Spleen (tissue), 11 donors: ENCODE measurements around the gene GLP2R. TPM values are rescaled to one million over a fixed set of nuclear protein-coding genes. Genes with fewer than 3 reads are reported as not detected.
A peak's percentile ranks its signal among the peaks of the same experiment; 100 is the strongest.

Experiments used
- DNase-seq: peaks from one replicate; pipeline ENCODE4 v3.0.0-alpha.2; 2020
- H3K27ac ChIP-seq, 8 donors: fragments of 200-600 bp; sonication (generic) in 7 of 8; 1 replicate in 4 of 8; 2 replicates in 4 of 8; pipeline versions ENCODE4 v1.5.0 to v1.8.0; 2016 to 2021; ENCODE audit warnings: inconsistent platforms in 4 of 8, mild to moderate bottlenecking in 4 of 8, moderate library complexity in 1 of 8
- H3K27me3 ChIP-seq, 7 donors: fragments of 200-600 bp; sonication (generic) in 6 of 7; replicated peaks in 1 of 7; 1 replicate in 4 of 7; 2 replicates in 3 of 7; pipeline versions ENCODE4 v1.5.0 to v1.8.0; 2016 to 2021; ENCODE audit warnings: inconsistent platforms in 3 of 7, mild to moderate bottlenecking in 1 of 7
- H3K36me3 ChIP-seq, 6 donors: fragments of 200-600 bp; sonication (generic) in 5 of 6; 1 replicate in 4 of 6; 2 replicates in 2 of 6; pipeline versions ENCODE4 v1.5.0 to v1.8.0; 2016 to 2021; ENCODE audit warnings: inconsistent platforms in 2 of 6
- H3K4me1 ChIP-seq, 6 donors: fragments of 200-600 bp; sonication (generic) in 5 of 6; 1 replicate in 3 of 6; 2 replicates in 3 of 6; pipeline versions ENCODE4 v1.5.0 to v1.8.0; 2016 to 2021; ENCODE audit warnings: inconsistent platforms in 3 of 6
- H3K4me3 ChIP-seq, 8 donors: fragments of 200-600 bp; sonication (generic) in 7 of 8; 1 replicate in 4 of 8; 2 replicates in 4 of 8; pipeline versions ENCODE4 v1.5.0 to v1.8.0; 2016 to 2021; ENCODE audit warnings: inconsistent platforms in 4 of 8, mild to moderate bottlenecking in 4 of 8, moderate library complexity in 2 of 8
- H3K9me3 ChIP-seq, 8 donors: fragments of 200-600 bp; sonication (generic) in 7 of 8; 1 replicate in 4 of 8; 2 replicates in 4 of 8; pipeline versions ENCODE4 v1.5.0 to v1.8.0; 2016 to 2021; ENCODE audit warnings: inconsistent platforms in 4 of 8
- CTCF ChIP-seq, 11 experiments: fragments of 200-600 bp in 7 of 11; fragments of 450-650 bp in 4 of 11; sonication (generic) in 4 of 11; IDR thresholded peaks in 8 of 11; conservative IDR thresholded peaks in 3 of 11; 1 replicate in 7 of 11; 2 replicates in 4 of 11; pipeline versions ENCODE4 v1.4.0 to v1.8.0; 2016 to 2021; ENCODE audit warnings: antibody characterized with exemption in 11 of 11, inconsistent platforms in 4 of 11, mild to moderate bottlenecking in 1 of 11
- POLR2A ChIP-seq, 3 donors: fragments of 450-650 bp; IDR thresholded peaks; one replicate each; pipeline ENCODE4 v1.5.1; 2017; ENCODE audit warnings: antibody characterized with exemption in 3 of 3, mild to moderate bottlenecking in 1 of 3
- POLR2AphosphoS5 ChIP-seq, 3 donors: sonication (generic); formaldehyde crosslinking; IDR thresholded peaks; one replicate each; pipeline ENCODE4 v1.5.1; 2017; ENCODE audit warnings: antibody characterized with exemption in 3 of 3
- WGBS, 5 donors: extraction: QIAGEN DNeasy Blood & Tissue Kit in 3 of 5; methylation state at CpG; one replicate each; pipeline versions ENCODE4 v1.1.5 to v1.1.7; 2013 to 2018; 5-methylcytosine and 5-hydroxymethylcytosine counted together
- intact Hi-C: fragments of 100-400 bp; cut with DNase I; formaldehyde crosslinking; loops from one replicate; pipeline ENCODE4 v1.15.0; 2023; ENCODE audit warnings: low total_unique reads
- polyA plus RNA-seq, 3 donors: library from polyadenylated mRNA; stranded (reverse); fragments of 200-250 nt; gene quantifications; one replicate each; pipeline ENCODE4 v1.2.1, GENCODE V29; 2013
- total RNA-seq, 7 donors: library from RNA; depleted of rRNA in 3 of 7; stranded (reverse); fragments of >200 nt in 3 of 7; fragmentation: NEBNext Ultra II Directional in 4 of 7; extraction: Animal tissue kit (Norgen Biotek cat#: 25700) in 4 of 7; gene quantifications; one replicate each; pipeline versions ENCODE4 v1.1.0 to v1.2.1, GENCODE V29; 2016 to 2021
- donor health status: healthy with polysubstance abuse.
- donor health status: DM: no; HTN: no; CAD: no; lungs with moderate emphysema.
- donor health status: DM: no; HTN: no; CAD: no.
- donor health status: Bipolar disorder and iron deficiency.
- donor health status: healthy.
- donor health status: DM: no; HTN: no; CAD: no.
- donor health status: DM: yes; HTN: yes; CAD: no.

The GLP2R gene
- total and polyA plus RNA-seq, 10 donors: 0.07 to 0.63 (median 0.15) TPM; not detected in 4

GRCh38 chr17:9890124-9890523 lies 64.4 kb downstream of the GLP2R start:
- WGBS, 5 donors: 6 to 35% (median 31%) methylated on average over 2 of the region's 2 CpGs
- TF ChIP-seq CTCF (IDR thresholded peaks at IDR 0.05 in 8 of 11, conservative IDR thresholded peaks at IDR 0.05 in 3 of 11): peak in 4 of 11 experiments; percentile 24 to 45 (median 34)
- TF ChIP-seq POLR2AphosphoS5 (IDR thresholded peaks at IDR 0.05): no peak
- intact Hi-C loops: no loop called here

GRCh38 chr17:9893411-9894012 lies 67.8 kb downstream of the GLP2R start:
- no peaks in the 10 kb centered on the region for H3K36me3 ChIP-seq
- no peak for DNase-seq
- H3K27ac ChIP-seq: no peak overlapping the region
- intact Hi-C loops: no loop called here
- H3K4me1 ChIP-seq: no peaks in the 10 kb centered on the region
- no peak overlapping the region for H3K4me3 ChIP-seq
- peaks cover 0 to 25% (median 0%) of the 10 kb centered on the region in 7 donors for H3K27me3 ChIP-seq
- TF ChIP-seq POLR2AphosphoS5 (IDR thresholded peaks at IDR 0.05): no peak
- no peak for TF ChIP-seq POLR2A (IDR thresholded peaks at IDR 0.05)
- no peak for TF ChIP-seq CTCF (IDR thresholded peaks at IDR 0.05 in 8 of 11, conservative IDR thresholded peaks at IDR 0.05 in 3 of 11)
- no peaks in the 10 kb centered on the region for H3K9me3 ChIP-seq
- WGBS, 5 donors: 53 to 89% (median 81%) methylated on average over 3 of the region's 3 CpGs

More at GRCh38 chr17:9890124-9890523, 64.4 kb downstream of the GLP2R start:
- H3K4me1 ChIP-seq: no peaks in the 10 kb centered on the region
- no peak overlapping the region for H3K27ac ChIP-seq
- DNase-seq: no peak
- H3K9me3 ChIP-seq: peaks cover 0 to 4% (median under 1%) of the 10 kb centered on the region in 8 donors
- peaks cover 0 to 10% (median 0%) of the 10 kb centered on the region in 7 donors for H3K27me3 ChIP-seq
- H3K36me3 ChIP-seq: no peaks in the 10 kb centered on the region
- no peak overlapping the region for H3K4me3 ChIP-seq

DNA sequence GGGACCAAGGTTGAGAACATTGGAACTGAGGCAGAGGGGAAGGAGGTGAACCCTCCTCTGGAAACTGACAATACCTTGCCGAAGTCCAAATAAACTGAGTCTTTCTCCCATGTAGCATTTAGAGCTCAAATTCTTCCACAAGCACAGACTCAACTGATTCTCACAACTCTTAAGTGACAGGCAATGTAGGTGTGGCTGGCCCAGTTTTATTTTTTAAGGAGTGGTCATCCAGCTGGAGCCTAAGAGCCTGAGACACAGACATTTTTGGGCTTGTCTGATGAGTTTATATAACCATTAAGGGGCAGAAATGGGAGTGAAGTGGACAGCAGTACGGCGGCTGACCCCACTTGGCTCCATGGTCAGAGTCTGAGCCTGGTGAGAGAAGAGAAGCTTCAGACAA lies 68.5 kb downstream of the GLP2R start:
- 80 to 98% (median 94%) methylated on average over 3 of the region's 3 CpGs for WGBS, 5 donors
- Histone ChIP-seq H3K9me3 (no peaks in the 10 kb centered on the region), H3K4me3 (no peak overlapping the region), H3K27ac (no peak overlapping the region), H3K36me3 (no peaks in the 10 kb centered on the region), H3K27me3 (peaks cover 0 to 30% (median 0%) of the 10 kb centered on the region in 7 donors), H3K4me1 (peaks cover 0 to under 1% (median 0%) of the 10 kb centered on the region in 6 donors)
- no peak for DNase-seq
- no peak for TF ChIP-seq CTCF (IDR thresholded peaks at IDR 0.05 in 8 of 11, conservative IDR thresholded peaks at IDR 0.05 in 3 of 11)
- intact Hi-C loops: no loop called here

- intact Hi-C loops: no loop called here
- Histone ChIP-seq H3K9me3 (no peaks in the 10 kb centered on the region), H3K4me1 (peaks cover 0 to 12% (median 3%) of the 10 kb centered on the region in 6 donors), H3K27me3 (peaks cover 0 to 40% (median 0%) of the 10 kb centered on the region in 7 donors), H3K4me3 (no peak overlapping the region), H3K36me3 (no peaks in the 10 kb centered on the region), H3K27ac (no peak overlapping the region)
- TF ChIP-seq POLR2AphosphoS5 (IDR thresholded peaks at IDR 0.05): no peak
- TF ChIP-seq CTCF (IDR thresholded peaks at IDR 0.05 in 8 of 11, conservative IDR thresholded peaks at IDR 0.05 in 3 of 11): no peak
- TF ChIP-seq POLR2A (IDR thresholded peaks at IDR 0.05): no peak
- no peak for DNase-seq
Measured at GRCh38 chr17:9895923-9896322, 70.2 kb downstream of the GLP2R start.
